OCI-LY1 (cell line): ENCODE data around the gene PHACTR2.

Source experiments
- EZH2 ChIP-seq: fragments of 200-600 bp; sonication (generic), shearing (Covaris generic); IDR thresholded peaks from 2 replicates; pipeline ENCODE4 v1.8.0; 2017; ENCODE audit warnings: borderline replicate concordance, mixed run types, mild to moderate bottlenecking, antibody characterized with exemption, low read length, moderate library complexity, mixed read lengths
- TF ChIP-seq, protein P1 (sequence below): fragments of 200-600 bp; sonication (generic), shearing (Covaris generic); IDR thresholded peaks from 2 replicates; pipeline ENCODE4 v1.5.1; 2017; ENCODE audit warnings: mild to moderate bottlenecking, antibody characterized with exemption, low read length, moderate library complexity, mixed read lengths

DNA sequence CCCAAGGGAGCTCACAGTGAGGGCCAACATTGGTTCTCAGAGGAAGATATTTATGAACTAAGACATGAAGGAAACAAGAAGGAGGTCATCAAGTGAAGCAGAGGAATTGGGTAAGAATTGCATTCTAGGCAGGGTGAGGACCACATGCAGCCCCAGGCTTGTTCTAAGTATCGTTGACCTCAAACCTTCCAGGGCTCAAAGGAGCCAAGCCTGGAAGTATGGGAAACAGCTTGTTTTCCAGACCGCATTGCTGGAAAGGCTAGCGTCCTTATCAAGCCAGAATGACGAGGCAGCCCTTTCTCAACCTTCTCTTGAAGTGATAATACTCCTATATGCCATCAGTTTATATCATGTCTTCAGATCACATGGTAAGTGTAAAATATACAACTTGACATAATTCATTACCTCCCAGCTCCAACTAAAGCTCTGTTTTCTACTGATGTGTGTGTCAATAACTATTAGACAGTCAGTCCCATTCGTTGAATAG is 79.6 kb downstream of the PHACTR2 start:
- TF ChIP-seq, protein P1, sequence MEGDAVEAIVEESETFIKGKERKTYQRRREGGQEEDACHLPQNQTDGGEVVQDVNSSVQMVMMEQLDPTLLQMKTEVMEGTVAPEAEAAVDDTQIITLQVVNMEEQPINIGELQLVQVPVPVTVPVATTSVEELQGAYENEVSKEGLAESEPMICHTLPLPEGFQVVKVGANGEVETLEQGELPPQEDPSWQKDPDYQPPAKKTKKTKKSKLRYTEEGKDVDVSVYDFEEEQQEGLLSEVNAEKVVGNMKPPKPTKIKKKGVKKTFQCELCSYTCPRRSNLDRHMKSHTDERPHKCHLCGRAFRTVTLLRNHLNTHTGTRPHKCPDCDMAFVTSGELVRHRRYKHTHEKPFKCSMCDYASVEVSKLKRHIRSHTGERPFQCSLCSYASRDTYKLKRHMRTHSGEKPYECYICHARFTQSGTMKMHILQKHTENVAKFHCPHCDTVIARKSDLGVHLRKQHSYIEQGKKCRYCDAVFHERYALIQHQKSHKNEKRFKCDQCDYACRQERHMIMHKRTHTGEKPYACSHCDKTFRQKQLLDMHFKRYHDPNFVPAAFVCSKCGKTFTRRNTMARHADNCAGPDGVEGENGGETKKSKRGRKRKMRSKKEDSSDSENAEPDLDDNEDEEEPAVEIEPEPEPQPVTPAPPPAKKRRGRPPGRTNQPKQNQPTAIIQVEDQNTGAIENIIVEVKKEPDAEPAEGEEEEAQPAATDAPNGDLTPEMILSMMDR, result no peak
- TF ChIP-seq EZH2, result no peak
